Fibroblast of the aortic adventitia (primary cell): ENCODE results near the gene CAPS. TPM values are rescaled to one million over a fixed set of nuclear protein-coding genes. Genes with fewer than 3 reads are reported as not detected.

ENCODE experiments used
- DNase-seq: peaks from one replicate; pipeline ENCODE4 v3.0.0-alpha.2; 2010; ENCODE audit warnings: low read depth
- H3K4me3 ChIP-seq: 2 replicates; pipeline ENCODE4 v1.5.1; 2011; ENCODE audit warnings: low read depth, mild to moderate bottlenecking, control low read depth, low read length, moderate library complexity
- CTCF ChIP-seq: IDR thresholded peaks from 2 replicates; pipeline ENCODE4 v1.5.1; 2011; ENCODE audit warnings: mild to moderate bottlenecking, low read length, control low read depth, inconsistent platforms; ENCODE audit not compliant: insufficient read depth
- total RNA-seq: library from RNA; depleted of rRNA; stranded (reverse); fragments of >200 nt; gene quantifications from 2 replicates; pipeline ENCODE4 v1.2.3, GENCODE V29; 2012; ENCODE audit warnings: low replicate concordance

The CAPS gene
- total RNA-seq, 1 donor: 3.5 TPM

DNA sequence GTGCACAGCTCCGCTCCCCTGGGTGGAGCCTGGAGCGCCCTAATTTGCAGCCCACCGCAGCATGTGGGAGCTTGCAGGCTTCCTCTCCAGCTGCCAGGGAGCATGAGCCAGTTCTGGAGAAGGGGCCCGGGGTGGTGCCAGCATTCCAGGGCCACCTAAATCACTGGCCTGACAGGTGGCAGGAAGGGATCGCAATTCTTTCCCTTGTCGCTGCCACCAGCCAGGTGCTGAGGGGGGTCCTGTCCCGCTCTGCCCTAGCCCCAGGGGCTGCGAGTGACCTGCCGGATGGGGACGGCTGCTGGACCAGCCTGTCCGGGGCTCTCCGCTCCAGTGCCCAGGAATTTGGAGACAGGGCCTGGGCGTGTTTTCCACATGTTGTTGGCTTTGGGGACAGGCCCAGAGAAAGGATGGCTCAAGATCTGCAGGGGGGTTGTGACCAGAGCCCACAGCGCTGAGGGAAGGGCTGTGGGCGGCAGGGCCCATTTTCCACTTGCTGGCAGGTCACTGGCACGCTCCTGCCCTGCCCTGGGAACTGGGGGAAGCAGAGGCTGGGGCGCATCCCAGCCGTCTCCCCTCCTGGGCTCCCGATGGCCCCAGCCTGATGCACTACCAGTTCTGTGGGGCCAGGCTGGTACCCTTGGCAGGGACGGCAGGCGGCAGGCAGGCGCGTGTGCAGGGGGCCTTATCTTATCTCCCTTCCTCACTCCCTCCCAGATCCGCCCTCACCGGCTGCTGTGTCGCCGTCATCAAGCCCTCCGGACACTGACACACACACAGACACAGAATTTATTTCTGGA lies 19.9 kb upstream of the CAPS start:
- no peak for DNase-seq
- no peak overlapping the region for H3K4me3 ChIP-seq
- no peak for TF ChIP-seq CTCF

GRCh38 chr19:5894704-5895349 lies 19.2 kb upstream of the CAPS start:
- TF ChIP-seq CTCF: no peak
- no peak for DNase-seq
- H3K4me3 ChIP-seq: no peak overlapping the region

GRCh38 chr19:5895409-5895808 lies 18.6 kb upstream of the CAPS start:
- no peak for DNase-seq
- TF ChIP-seq CTCF: no peak
- H3K4me3 ChIP-seq: no peak overlapping the region

- TF ChIP-seq CTCF: no peak
- H3K4me3 ChIP-seq: no peak overlapping the region
- no peak for DNase-seq
Measured at GRCh38 chr19:5895890-5896289, 18.2 kb upstream of the CAPS start.

DNA sequence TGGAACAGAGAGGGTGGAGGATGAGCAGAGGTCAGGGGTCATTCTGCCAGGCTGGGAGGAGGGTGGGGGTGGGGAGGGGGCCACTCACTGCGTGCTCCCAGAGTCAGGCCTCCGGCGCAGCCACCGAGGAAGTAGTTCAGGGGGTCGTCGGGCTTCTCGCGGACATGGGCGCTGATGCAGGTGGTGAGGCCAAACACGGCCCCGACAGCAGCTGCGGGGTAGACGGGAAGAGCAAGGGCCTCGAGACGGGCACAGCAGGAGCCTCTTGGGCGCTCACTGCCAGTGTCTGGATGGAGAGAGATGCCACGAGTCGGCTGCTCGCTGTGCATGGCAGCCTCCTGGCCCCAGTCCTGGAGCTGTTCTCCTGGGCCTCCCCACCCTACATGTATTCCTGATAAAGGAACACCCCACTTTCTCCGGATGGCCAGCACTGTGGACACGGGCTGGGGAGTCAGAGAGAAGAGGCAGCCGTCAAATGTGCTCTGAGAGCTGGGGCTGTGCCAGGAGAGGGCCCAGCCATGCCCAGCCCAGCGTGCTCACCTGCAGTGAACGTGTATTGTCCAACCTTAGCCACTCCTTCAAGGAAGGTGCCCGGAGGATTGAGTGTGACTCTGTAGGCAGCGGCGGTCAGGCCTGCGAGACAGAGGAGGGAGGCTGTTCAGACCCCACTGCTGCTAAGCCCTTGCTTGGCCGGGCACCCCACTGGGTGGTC lies 17.5 kb upstream of the CAPS start:
- no peak overlapping the region for H3K4me3 ChIP-seq
- no peak for TF ChIP-seq CTCF
- DNase-seq: no peak

DNA sequence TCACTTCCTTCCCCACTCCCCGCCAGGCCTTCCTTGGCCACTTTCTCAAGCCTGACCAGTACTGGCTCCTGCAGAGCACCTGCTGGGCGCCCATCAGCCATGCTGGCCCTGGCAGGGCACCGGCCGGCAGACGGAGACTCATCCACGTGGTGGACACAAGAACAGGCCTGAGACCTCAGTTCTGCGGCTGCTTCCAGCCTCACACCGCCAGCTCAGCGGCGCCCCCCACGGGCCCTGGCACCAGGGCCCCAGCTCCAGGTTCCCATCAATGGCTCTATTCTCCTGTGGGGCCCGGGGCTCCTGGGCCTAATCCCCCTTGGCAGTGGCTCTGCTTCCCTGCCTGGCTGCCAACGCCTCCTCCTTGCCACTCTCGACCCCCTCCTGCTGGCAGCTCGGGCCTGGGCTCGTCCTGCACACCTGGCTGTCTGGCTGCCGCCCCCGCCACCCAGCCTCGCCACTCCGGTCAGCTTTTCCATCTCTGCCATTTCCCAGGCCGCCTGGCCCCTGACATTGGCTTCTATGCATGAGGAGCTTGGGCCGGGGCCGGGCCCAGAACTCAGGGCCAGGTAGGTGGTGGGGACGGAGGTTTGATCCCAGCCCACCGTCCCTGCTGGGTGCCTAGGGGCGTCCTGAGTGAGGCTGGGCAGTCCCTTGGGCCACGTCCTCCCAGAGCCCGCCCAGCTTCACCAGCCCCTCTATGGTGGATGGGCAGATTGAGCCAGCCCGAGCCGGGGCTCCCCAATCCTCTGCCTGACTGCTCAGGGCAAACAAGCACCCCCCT lies 16.7 kb upstream of the CAPS start:
- no peak overlapping the region for H3K4me3 ChIP-seq
- no peak for DNase-seq
- TF ChIP-seq CTCF: no peak
